ENCODE data around the gene SUB1.
"Not testable (repeated sequence)": the region's sequence is repeated elsewhere in the genome, so short reads cannot be mapped to it uniquely, and the experiment has no call there.

- TF ChIP-seq, protein P1, sequence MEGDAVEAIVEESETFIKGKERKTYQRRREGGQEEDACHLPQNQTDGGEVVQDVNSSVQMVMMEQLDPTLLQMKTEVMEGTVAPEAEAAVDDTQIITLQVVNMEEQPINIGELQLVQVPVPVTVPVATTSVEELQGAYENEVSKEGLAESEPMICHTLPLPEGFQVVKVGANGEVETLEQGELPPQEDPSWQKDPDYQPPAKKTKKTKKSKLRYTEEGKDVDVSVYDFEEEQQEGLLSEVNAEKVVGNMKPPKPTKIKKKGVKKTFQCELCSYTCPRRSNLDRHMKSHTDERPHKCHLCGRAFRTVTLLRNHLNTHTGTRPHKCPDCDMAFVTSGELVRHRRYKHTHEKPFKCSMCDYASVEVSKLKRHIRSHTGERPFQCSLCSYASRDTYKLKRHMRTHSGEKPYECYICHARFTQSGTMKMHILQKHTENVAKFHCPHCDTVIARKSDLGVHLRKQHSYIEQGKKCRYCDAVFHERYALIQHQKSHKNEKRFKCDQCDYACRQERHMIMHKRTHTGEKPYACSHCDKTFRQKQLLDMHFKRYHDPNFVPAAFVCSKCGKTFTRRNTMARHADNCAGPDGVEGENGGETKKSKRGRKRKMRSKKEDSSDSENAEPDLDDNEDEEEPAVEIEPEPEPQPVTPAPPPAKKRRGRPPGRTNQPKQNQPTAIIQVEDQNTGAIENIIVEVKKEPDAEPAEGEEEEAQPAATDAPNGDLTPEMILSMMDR (IDR thresholded peaks at IDR 0.05; ENCODE audit: insufficient read depth, low read depth, low read length): not testable (repeated sequence)
- not testable (repeated sequence) for TF ChIP-seq EZH2 (IDR thresholded peaks at IDR 0.05; ENCODE audit: insufficient read depth, low read length)
Measured at GRCh38 chr5:32554181-32554780, 31.1 kb upstream of the SUB1 start.
